Endodermal cell (in vitro differentiated cells): ENCODE data around the gene CGB1. TPM values are rescaled to one million over a fixed set of nuclear protein-coding genes. Genes with fewer than 3 reads are reported as not detected.
A peak's percentile ranks its signal among the peaks of the same experiment; 100 is the strongest.

ENCODE experiments used
- DNase-seq: peaks from one replicate; pipeline ENCODE4 v3.0.0-alpha.2; 2017
- H3K27ac ChIP-seq: 2 replicates; pipeline ENCODE4 v1.5.1; 2013; ENCODE audit warnings: mild to moderate bottlenecking, low read depth, low read length, moderate library complexity
- H3K27me3 ChIP-seq: 2 replicates; pipeline ENCODE4 v1.6.1; 2013; ENCODE audit warnings: mild to moderate bottlenecking, low read length, moderate library complexity; ENCODE audit not compliant: insufficient read depth, control insufficient read depth, poor library complexity, severe bottlenecking
- H3K36me3 ChIP-seq: 2 replicates; pipeline ENCODE4 v1.7.0; 2013; ENCODE audit warnings: mild to moderate bottlenecking, low read length, moderate library complexity; ENCODE audit not compliant: control insufficient read depth, insufficient read depth
- H3K4me1 ChIP-seq: one replicate; pipeline ENCODE4 v1.7.0; 2013; ENCODE audit warnings: low read length; ENCODE audit not compliant: control insufficient read depth, insufficient read depth
- H3K4me3 ChIP-seq: 2 replicates; pipeline ENCODE4 v1.5.1; 2013; ENCODE audit warnings: mild to moderate bottlenecking, low read length, moderate library complexity
- H3K9ac ChIP-seq: 2 replicates; pipeline ENCODE4 v1.6.1; 2013; ENCODE audit warnings: mild to moderate bottlenecking, low read length, moderate library complexity; ENCODE audit not compliant: poor library complexity, severe bottlenecking; ENCODE audit errors: extremely low read depth
- H3K9me3 ChIP-seq: 2 replicates; pipeline ENCODE4 v1.6.1; 2013; ENCODE audit warnings: mild to moderate bottlenecking, low read length, moderate library complexity; ENCODE audit not compliant: control insufficient read depth
- H3K27ac Mint-ChIP-seq: 2 replicates; pipeline ENCODE4 v1.8.0; 2020; ENCODE audit warnings: mixed read lengths
- H3K27me3 Mint-ChIP-seq: 2 replicates; pipeline ENCODE4 v1.8.0; 2021; ENCODE audit warnings: mild to moderate bottlenecking, mixed read lengths; ENCODE audit not compliant: insufficient read depth
- H3K36me3 Mint-ChIP-seq: 2 replicates; pipeline ENCODE4 v1.8.0; 2020; ENCODE audit warnings: low read depth, mixed read lengths
- H3K4me1 Mint-ChIP-seq: 2 replicates; pipeline ENCODE4 v1.8.0; 2020; ENCODE audit warnings: mixed read lengths
- H3K4me3 Mint-ChIP-seq: 2 replicates; pipeline ENCODE4 v1.8.0; 2020; ENCODE audit warnings: mild to moderate bottlenecking, moderate library complexity, mixed read lengths
- H3K9me3 Mint-ChIP-seq: 2 replicates; pipeline ENCODE4 v1.8.0; 2020; ENCODE audit warnings: mild to moderate bottlenecking, mixed read lengths
- CTCF ChIP-seq: fragments of 200-600 bp; sonication (generic); conservative IDR thresholded peaks from 2 replicates; pipeline ENCODE4 v1.5.0; 2021; ENCODE audit warnings: antibody characterized with exemption, mild to moderate bottlenecking
- WGBS, 2 experiments: methylation state at CpG; one replicate each; pipeline versions ENCODE4 v1.1.5 to v1.1.7; 2013; ENCODE audit warnings: missing lambda C conversion rate in 2 of 2, mixed read lengths in 1 of 2; ENCODE audit not compliant: insufficient coverage in 1 of 2, insufficient read length in 1 of 2; 5-methylcytosine and 5-hydroxymethylcytosine counted together
- total RNA-seq, 2 donors: library from RNA; stranded (reverse); fragmentation: NEBNext Ultra II Directional in 1 of 2; extraction: Animal tissue kit (Norgen Biotek cat#: 25700) in 1 of 2; gene quantifications; 2 replicates in 1 of 2; 3 replicates in 1 of 2; pipeline ENCODE4 v1.2.1, GENCODE V29; 2021

Gene CGB1
- total RNA-seq, 2 donors from 2014 or later: not detected

GRCh38 chr19:49064029-49064629, 27.4 kb upstream of the CGB1 start:
- peak overlapping the region; percentile 49 for H3K4me3 Mint-ChIP-seq
- no peaks in the 10 kb centered on the region for H3K9me3 Mint-ChIP-seq
- no peaks in the 10 kb centered on the region for H3K36me3 Mint-ChIP-seq
- H3K4me3 ChIP-seq: peak overlapping the region; percentile 71
- TF ChIP-seq CTCF: no peak
- no peaks in the 10 kb centered on the region for H3K4me1 ChIP-seq
- peaks cover 34% of the 10 kb centered on the region for H3K27me3 ChIP-seq
- peaks cover 81% of the 10 kb centered on the region for H3K27me3 Mint-ChIP-seq
- DNase-seq: peak; percentile 72
- WGBS, 2 experiments: 79 to 84% methylated on average over 5 to 10 of the region's 10 CpGs
- no peaks in the 10 kb centered on the region for H3K36me3 ChIP-seq
- H3K9me3 ChIP-seq: no peaks in the 10 kb centered on the region
- peaks cover 4% of the 10 kb centered on the region for H3K4me1 Mint-ChIP-seq
- H3K9ac ChIP-seq: no peak overlapping the region
- no peak overlapping the region for H3K27ac Mint-ChIP-seq
- no peak overlapping the region for H3K27ac ChIP-seq

GRCh38 chr19:49061445-49061844, 24.8 kb upstream of the CGB1 start:
- peaks cover 81% of the 10 kb centered on the region for H3K27me3 Mint-ChIP-seq

GRCh38 chr19:49061000-49061399, 24.3 kb upstream of the CGB1 start:
- Mint-ChIP-seq H3K4me1 (peaks cover 10% of the 10 kb centered on the region), H3K27ac (no peak overlapping the region)
- TF ChIP-seq CTCF: no peak

More at GRCh38 chr19:49061445-49061844, 24.8 kb upstream of the CGB1 start:
- peaks cover 10% of the 10 kb centered on the region for H3K4me1 Mint-ChIP-seq
- no peak for DNase-seq
- H3K36me3 Mint-ChIP-seq: no peaks in the 10 kb centered on the region
- no peak overlapping the region for H3K27ac ChIP-seq
- no peak overlapping the region for H3K27ac Mint-ChIP-seq
- no peak overlapping the region for H3K9ac ChIP-seq
- no peaks in the 10 kb centered on the region for H3K36me3 ChIP-seq
- no peaks in the 10 kb centered on the region for H3K4me1 ChIP-seq
- TF ChIP-seq CTCF: no peak
- H3K27me3 ChIP-seq: peaks cover 38% of the 10 kb centered on the region
- H3K9me3 ChIP-seq: no peaks in the 10 kb centered on the region
- H3K9me3 Mint-ChIP-seq: no peaks in the 10 kb centered on the region
- 88 to 96% methylated on average over 7 to 25 of the region's 25 CpGs for WGBS, 2 experiments
- no peak overlapping the region for H3K4me3 Mint-ChIP-seq
- no peak overlapping the region for H3K4me3 ChIP-seq

More at GRCh38 chr19:49061000-49061399, 24.3 kb upstream of the CGB1 start:
- Histone ChIP-seq H3K27me3 (peaks cover 38% of the 10 kb centered on the region), H3K9me3 (no peaks in the 10 kb centered on the region), H3K36me3 (no peaks in the 10 kb centered on the region), H3K27ac (no peak overlapping the region), H3K4me1 (no peaks in the 10 kb centered on the region), H3K9ac (no peak overlapping the region), H3K4me3 (no peak overlapping the region)
- Mint-ChIP-seq H3K27me3 (peaks cover 81% of the 10 kb centered on the region), H3K36me3 (no peaks in the 10 kb centered on the region), H3K9me3 (no peaks in the 10 kb centered on the region), H3K4me3 (no peak overlapping the region)
- no peak for DNase-seq
- WGBS, 2 experiments: 94 to 100% methylated on average over 2 of the region's 2 CpGs
